AG20443 (cell line): ENCODE results near the gene FBXW9.
A peak's percentile ranks its signal among the peaks of the same experiment; 100 is the strongest.
"Not testable (repeated sequence)": the region's sequence is repeated elsewhere in the genome, so short reads cannot be mapped to it uniquely, and the experiment has no call there.

ENCODE experiments used
- DNase-seq: peaks from one replicate; pipeline ENCODE4 v3.0.0; 2012; ENCODE audit warnings: low spot score, mixed read lengths

The FBXW9 gene

DNA sequence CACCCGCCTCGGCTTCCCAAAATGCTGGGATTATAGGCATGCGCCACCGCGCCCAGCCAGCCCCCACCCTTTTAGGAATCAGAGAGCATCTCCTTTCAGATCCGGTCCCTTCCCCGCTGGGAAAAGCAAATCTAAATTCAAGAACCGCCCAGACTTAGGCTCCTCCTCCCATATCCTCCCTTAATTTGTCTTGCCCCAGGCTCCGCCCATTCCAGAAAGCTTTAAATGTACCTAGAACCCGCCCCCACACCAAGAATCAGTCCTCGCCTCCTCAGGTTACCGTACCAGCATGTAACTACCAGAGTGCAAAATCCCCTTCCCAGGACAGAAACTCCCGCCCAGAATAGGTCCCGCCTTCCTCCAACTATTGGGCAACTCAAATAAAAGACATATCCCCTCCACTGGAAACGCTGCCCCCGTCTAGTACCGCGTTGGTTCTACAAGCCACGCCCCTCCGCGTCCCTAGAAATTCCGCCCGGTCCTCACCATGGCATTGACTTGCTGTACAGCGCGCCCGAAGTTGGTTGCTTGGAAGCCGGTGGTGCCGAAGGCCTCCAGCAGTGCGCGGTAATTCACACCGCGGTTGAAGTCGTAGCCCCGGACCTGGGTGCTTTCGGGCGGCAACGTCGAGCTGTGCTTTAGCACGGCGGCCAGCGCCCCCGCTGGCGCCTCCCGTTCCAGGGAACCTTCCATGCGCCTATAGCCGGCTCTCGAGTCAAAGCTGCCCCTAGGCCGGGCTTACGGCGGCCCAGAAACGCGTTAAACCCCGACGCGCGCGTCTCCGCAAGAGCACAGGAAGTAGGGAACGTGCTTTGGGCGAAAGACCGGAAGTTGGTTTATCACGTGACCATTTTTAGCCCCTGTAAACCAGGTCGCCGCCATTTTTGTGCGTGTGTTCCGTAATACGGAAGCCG is 15.1 kb downstream of the FBXW9 start, which contains the start of gene DHPS:
Gene DHPS (minus strand): TSS at position 807 of the 914 bp plus-strand sequence. CDS start 114 bp downstream, at position 693.
- DNase-seq, result peak; percentile 96

DNA sequence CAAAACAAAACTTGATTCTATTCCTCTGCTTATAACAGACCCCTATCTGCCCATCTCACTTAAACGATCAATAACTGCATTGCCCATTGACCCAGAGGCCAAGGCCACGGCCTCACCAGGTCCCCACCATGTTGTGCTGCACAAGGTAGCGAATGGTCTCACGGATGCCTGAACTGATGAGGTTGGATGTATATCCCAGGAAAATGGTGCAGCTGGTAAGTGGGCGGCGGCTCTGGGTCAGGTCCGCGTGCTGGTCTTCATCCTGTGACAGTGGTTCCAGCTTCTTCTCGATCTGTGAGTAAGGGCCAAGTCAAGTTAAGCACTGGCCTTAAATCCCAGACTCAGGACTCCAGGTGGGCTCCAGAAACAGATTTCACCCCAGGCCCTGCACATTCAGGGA is 16.4 kb downstream of the FBXW9 start:
- DNase-seq, result no peak

DNA sequence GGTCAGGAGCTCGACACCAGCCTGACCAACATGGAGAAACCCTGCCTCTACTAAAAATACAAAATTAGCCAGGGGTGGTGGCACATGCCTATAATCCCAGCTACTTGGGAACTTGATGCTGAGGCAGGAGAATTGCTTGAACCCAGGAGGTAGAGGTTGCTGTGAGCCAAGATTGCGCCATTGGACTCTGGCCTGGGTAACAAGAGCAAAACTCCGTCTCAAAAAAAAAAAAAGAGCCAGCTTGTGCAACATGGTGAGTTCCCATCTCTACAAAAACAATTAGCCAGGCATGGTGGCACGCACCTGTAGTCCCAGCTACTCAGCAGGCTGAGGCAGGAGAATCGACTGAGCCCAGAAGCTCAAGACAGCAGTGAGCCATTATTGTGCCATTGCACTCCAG is 18.4 kb downstream of the FBXW9 start:
- not testable (repeated sequence) for DNase-seq

DNA sequence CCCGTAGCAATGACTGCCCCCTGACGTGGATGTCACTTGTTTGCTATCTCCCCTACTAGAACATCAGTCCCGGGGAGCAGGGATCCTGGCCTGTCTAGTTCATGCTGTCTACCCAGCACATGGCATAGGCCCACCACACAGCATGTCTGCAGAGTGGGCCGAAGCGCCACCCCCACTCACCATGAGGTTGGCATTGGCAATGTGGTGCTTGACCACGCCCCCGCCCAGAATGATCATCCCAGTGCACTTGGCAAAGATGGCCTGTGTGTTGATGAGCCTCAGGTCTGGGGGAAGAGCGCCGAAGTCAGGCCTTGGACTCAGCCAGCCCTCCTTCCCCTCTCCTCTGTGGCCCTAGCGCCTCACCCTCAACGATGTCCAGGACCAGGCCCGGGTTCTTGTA is 19.5 kb downstream of the FBXW9 start:
- DNase-seq, result no peak

DNA sequence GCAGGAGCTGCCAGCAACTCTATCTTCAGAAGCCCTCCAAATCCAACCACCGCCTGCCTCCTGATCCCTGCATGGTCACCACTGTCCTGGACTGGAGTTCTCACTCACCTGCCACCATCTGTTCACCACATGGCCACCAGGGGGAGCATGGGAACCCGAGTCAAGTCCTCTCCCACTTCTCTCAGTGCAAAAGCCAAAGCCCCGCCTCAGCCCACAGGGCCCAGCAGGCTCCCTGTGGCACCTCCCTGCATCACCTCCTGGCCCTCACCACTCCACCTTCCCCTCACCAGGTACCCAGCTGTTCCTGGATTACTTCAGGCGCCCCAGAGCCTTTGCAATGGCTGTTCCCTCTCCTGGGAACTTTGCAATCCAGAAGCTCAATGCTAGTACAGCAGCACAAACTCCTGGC is 20.0 kb downstream of the FBXW9 start:
- DNase-seq, result peak; percentile 88

DNA sequence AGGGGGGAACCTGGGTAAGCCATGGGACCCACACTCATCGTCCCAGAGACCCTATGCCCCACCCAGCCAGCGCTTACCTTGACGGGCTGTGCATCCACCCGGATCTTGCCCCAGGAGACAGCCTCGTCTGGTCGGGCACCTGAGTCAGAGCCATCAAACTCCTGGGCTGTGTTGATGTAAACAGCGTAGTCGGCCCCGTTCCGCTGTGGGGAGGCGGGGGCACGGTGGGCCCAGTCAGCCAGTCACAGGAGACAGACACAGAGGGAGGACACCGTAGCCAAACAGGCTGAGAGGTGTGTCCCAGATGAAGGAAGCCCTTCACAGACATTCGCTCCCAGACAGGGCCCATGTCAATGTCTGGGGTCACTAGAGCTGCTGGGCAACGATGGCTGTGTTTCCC is 20.5 kb downstream of the FBXW9 start:
- no peak for DNase-seq

DNA sequence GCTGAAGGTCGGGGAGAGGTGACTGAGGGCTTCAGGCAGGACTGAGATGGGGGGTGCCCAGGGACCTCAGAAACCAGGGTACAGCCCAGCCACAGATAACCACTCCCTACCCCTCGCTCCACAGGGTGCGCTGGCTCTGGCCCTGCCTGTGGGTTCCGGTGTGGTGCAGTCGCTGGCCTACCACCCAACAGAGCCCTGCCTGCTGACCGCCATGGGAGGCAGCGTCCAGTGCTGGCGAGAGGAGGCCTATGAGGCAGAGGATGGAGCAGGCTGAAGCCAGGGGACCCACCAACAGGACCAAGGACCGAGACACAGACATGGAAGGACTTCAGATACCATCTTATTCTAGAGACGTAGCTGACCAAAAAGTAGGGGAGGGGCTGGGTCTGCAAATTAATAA is 21.0 kb downstream of the FBXW9 start:
- no peak for DNase-seq

DNA sequence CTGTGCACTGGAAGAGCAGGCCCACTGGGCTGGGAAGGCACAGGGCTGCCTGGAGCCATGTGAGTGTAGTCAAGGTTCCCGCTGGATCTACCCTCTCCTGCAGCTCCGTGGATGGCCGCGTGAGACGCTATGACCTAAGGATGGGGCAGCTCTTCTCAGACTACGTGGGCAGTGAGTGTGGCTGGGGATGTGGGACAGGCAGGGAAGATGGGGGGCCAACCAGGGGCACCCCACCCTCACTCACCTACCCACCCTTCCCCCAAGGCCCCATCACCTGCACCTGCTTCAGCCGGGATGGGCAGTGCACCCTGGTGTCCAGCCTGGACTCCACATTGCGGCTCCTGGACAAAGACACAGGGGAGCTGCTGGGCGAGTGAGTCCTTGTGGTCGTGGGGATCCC is 23.7 kb downstream of the FBXW9 start:
- DNase-seq, result no peak

DNA sequence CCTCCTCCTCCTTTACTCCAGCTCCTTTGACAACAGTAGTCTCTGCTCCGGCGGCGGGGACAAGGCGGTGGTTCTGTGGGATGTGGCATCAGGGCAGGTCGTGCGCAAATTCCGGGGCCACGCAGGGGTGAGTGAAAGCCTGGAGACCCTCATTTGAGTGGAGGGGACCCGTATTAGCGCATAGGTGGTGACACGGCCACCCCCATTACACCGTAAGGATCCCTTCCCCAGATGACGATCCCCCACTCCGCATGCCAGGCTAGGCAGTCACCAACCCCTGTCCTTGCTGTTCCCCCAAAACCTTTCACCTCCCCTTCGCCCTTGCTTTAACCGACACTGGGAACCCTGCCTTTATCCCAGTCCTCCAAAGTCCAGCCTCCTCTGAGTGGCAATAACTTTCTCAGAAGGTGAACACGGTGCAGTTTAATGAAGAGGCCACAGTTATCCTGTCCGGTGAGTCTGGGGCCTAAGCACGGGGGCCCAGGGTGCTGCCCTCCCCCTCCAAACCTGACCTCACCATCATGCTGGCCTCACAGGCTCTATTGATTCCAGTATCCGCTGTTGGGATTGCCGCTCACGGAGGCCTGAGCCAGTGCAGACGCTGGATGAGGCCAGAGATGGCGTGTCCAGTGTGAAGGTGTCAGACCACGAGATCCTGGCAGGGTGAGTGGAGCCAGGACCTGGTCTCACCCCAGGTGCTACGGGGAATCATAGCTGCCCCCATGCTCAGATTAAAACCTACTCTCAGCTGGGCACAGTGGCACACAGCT is 26.1 kb downstream of the FBXW9 start:
- no peak for DNase-seq

DNA sequence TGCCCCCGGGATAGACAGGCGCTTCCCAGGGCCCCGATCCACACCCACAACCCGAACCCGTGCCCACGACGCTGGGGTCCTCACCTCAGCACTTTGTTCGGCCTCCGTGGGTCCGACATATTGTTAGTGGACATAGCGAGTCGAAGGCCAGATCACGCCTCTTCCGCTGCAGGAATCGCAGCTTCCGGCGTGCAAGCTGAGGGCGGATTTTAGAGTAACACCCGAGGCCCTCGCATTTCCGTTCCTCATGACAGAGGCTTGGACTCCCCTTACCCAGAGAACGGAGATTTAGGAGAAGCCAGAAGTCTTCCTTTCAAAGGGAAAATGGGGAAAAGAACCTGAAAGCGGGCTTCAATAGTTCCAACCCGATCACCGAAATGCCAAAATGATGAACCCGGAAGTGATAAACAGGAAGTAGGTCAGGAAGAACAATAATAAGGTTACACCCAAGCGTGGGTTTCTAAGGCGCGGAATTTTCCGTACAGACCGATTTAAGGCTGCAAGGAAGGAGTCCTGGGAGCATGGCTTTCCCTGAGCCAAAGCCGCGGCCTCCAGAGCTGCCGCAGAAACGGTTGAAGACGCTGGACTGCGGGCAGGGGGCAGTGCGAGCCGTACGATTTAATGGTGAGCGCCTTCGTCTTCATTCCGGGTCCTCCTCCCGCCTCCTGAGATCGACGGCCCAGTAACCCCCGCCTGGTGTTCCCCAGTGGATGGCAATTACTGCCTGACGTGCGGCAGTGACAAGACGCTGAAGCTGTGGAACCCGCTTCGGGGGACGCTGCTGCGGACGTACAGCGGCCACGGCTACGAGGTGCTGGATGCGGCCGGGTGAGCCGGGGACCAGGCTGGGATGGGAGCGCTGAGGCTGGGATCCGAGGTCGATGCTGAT is 26.9 kb downstream of the FBXW9 start:
- peak; percentile 86 for DNase-seq

DNA sequence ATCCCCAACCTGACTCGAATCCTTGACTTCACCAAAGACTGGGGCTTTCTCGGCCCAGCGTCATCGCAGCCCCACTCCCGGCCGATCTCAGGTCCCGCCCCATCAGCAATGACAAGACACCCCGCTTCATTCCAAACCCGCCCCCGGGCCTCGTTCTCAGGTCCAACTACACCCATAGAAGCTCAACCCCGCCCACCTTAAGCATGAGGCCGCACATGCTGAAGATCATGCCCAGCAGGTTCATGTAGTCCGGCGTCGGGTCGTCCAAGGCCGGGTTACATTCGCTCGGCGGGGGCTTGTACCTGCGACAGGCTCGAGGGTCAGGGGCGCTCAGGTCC is 27.5 kb downstream of the FBXW9 start:
- peak; percentile 78 for DNase-seq

DNA sequence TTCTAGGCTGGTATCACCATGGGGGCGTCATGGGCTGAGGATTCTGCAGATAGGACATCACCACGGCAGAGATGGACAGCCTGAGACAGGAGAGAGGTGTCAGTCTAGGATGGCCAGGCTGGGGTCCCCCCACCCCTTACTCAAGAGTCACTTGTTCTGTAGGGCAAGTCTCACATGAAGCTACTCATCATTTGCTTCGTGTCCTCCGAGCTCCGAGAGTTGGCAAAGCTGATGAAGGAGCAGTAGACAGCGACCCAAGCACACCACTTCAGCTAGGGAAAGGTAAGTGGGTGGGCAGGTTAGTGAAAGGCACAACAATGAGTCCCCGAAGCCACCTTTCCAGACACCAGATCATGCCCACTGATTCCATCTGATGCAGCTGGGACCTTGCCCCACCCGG is 28.1 kb downstream of the FBXW9 start:
- no peak for DNase-seq

DNA sequence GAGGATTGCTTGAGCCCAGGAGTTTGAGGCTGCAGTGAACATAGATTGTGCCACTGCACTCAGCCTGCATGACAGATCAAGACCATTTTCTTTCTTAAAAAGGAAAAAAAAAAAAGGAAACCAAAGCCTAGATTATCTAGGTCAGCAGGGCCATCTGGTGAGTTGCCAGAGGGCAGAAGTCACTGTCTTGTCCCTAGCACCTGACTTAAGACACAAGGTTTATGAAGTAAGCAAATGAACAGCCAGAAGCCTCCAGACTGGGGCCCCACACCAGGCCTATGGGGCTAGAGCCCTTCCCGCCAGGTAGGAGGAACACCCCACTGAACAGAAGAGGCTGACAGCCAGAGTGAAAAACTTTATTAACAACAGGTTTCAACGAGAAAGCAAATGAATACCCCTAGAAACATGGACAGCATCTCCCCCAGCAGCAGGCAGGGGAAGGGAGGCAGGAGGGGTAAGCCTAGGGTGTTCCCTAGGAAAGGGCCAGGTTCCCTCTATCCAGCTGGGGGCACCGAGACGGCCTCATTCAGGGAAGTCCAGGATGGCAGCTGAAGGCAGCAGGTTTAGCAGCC is 28.6 kb downstream of the FBXW9 start:
- no peak for DNase-seq

DNA sequence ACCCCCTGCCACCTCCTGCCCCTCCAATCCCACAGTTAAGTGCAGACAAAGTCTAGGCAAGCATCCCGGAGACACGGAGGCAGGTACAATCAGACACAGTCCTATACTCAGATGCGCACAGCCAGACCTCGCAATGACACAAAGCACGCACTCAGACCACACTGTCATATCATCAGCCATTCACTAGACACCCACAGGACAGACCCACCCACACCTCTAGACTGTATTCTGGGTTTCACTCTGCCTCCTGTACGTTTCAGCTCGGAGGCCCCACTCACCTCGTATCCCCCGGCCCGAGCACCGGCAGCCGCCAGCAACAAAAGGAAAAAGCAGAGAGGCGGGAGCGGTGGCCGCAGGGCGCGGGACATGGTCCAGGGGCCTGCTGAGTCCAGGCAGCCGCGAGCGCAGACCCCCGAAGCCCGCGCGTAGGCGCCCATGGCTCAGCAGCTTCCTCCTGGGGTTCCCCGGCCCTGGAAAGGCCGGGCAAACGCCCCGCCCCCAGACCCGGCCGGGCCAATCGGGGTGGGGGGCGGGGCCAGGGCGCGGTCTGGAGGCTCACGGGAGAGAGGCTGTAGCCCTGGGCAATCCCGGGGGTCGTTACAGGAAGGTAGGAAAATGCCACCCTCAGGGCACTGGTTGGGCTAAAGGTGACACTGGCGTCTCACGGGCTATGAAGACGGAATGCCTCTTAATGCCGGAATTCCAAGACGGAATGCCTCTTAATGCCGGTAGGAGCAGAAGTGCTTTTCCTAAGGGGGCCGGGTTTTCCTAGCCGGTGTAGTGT is 30.0 kb downstream of the FBXW9 start, which contains the start of the genes MAN2B1 and WDR83:
Gene MAN2B1 (minus strand): TSS at position 478 of the 784 bp plus-strand sequence. CDS start 41 bp downstream, at position 437.
Gene WDR83 (plus strand): TSS at position 543 of the 784 bp plus-strand sequence. CDS start 2,984 bp downstream, outside the sequence.
- peak; percentile 96 for DNase-seq

DNA sequence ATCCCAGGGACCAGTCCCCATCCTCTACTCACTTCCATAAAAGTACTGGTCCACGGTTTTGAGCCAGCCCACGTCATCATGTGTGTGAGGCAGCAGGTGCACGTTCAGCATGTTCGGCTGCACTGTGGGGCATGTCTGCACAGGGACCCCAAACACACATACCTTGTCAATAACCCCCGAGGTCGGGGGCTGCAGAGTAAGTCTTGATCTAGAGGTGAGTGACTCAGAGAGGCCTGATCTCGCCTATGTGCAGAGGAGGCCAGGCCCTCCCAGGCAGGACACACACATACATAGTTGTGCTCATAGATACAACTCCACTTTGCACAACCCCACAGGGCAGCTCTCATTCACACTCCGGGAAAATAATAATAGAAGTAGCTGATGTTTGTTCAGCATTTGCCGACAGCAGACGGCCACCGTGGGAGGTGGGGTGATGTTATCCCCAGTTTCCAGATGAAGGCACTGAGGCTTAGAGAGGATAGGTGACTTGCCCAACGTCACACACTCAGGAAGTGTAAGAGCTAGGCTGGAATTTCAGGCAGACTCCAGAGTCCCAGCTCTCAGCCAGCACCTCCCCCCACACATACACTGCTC is 30.7 kb downstream of the FBXW9 start:
- no peak for DNase-seq

DNA sequence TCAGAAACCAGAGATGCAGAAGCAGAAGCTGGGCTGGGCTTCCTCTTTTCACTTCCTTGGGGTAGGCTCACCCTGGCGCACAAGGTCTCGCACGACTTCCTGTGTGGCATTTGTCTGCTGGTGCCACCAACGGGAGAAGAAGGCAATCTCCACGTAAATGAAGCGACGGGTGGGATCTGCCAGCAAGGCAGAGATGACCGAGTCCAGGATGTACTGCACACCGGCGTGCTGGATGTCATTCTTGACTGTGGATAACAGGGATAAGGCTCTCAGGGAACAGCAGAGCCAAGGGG is 31.2 kb downstream of the FBXW9 start:
- DNase-seq, result no peak

DNA sequence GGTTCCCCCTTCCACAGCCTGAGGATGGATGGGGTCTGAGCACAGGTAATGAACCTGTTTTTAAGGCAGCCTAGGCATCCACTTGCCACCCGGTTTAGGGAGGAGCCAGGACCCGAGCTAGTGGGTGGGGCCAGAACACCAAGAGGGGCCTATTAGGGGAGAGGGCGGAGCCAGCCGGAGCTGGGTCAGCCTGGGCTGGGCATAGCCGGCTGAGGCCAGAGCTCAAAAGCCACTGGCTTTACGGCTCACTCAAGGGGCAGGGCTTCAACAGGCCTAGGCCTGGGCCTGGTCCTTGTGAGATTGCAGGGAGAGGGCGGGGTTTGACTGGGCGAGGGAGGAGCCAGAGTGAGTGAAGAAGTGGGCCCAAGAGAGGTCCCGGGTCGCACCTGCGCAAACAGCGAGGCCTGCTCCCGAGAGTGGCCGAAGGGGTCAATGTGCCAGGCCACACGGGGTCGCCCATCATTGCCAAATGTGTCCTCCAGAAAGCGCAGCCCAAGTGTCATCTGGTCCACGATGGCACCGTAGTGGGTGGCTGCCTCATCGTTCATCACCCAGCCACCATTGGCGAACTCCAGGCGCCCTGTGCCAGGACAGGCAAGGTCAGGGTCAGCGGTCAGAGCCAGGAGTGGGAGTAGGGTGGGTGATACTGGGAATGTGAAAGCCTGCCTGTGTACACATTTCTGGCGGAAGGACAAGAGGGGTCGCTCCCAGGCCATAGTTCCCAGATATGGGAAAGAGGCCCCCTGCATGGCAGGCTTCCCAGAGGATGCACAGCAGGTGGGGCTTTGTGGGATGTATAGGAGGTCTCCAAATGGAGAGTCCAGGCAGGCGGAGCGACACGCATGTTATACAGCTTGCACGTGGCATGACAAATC is 31.8 kb downstream of the FBXW9 start:
- DNase-seq, result peak; percentile 46

DNA sequence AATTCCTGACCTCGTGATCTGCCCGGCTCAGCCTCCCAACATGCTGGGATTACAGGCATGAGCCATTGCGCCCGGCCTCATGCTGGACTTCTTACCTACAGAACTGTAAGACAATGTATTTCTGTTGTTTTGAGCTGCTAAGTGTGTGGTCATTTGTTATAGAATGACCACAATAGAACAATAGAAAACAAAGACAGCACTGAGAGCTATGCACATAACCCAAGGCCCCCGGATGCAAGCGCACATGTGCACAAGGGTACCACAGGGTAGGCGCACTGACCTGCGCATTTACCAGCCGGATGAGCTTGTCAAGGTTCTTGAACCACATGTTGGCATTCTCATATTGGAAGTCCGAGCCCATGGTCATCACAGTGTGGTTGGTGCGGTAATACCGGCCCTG is 35.5 kb downstream of the FBXW9 start:
- no peak for DNase-seq

DNA sequence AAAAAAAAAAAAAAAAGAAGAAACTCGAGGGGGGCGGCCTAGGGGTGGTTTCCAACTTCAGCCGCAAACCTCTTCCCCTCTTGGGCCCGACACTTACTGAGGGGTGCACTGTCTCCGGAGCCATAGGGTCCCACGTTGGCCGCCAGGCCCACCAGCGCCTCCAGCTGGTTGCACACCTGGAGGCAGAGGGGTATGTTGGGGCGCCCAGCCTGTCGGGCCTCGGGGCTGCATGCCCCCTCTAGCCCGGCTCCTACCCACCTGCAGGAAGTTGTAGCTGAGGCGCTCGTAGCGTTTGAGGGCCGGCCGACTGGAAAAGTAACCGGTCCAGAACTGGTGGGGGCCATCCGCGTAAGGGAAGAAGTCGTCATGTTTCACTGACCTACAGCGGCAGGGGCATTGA is 38.5 kb downstream of the FBXW9 start:
- no peak for DNase-seq
